Measurements from ENCODE around the gene ZDHHC5.

- TF ChIP-seq CTCF (IDR thresholded peaks at IDR 0.05; ENCODE audit: low read depth, low read length) (no peak), POLR2A (IDR thresholded peaks at IDR 0.05; ENCODE audit: extremely low read depth, insufficient read length) (no peak), MAX (IDR thresholded peaks at IDR 0.05; ENCODE audit: low read depth, low read length) (no peak)
Observed at GRCh38 chr11:57630171-57630570, 37.7 kb upstream of the ZDHHC5 start.
